IPS DF 4.7 (cell line): ENCODE results near the gene MCC.
"Not testable (repeated sequence)": the region's sequence is repeated elsewhere in the genome, so short reads cannot be mapped to it uniquely, and the experiment has no call there.

Experiments
- DNase-seq: peaks from one replicate; pipeline ENCODE4 v3.0.0-alpha.2; 2013; ENCODE audit warnings: low spot score; ENCODE audit errors: extremely low read depth

The MCC gene

DNA sequence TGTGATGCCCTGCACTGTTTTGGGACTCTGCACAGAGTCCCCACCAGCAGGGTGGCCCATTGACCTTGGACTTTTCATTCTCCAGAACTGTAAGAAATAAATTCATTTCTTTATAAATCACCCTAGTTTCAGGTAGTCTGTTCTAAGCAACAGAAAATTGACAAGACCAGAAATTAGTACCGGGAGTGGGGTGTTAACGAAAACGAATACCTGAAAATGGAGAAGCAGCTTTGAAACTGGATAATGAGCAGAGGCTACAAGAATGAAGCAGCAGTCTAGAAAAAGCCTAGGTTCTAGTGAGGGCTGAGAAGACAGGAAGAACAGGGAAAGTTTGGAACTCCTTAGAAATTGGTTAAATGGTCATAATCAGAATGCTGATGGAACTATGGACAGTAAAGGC, 2.1 kb upstream of the MCC start:
- DNase-seq = no peak

DNA sequence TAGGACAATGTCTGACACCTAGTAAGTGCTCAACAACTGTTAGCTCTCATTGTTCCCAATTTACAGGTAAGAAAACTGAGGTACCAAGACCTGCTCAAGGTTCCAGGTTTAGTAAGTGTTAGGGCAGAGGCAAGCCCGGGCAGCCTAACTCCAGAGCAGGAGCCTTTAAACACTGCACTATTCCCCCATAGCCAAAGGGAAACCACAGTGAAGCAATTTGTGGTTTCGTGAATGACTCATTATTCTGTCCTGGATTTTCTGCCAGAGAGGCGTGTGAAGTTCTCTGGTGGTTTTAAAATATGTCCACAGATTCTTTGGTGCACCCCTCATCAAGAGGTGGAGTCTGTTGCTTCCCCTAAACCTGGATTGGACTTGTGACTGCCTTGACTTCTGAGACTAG, 1.0 kb upstream of the MCC start:
- DNase-seq = no peak

DNA sequence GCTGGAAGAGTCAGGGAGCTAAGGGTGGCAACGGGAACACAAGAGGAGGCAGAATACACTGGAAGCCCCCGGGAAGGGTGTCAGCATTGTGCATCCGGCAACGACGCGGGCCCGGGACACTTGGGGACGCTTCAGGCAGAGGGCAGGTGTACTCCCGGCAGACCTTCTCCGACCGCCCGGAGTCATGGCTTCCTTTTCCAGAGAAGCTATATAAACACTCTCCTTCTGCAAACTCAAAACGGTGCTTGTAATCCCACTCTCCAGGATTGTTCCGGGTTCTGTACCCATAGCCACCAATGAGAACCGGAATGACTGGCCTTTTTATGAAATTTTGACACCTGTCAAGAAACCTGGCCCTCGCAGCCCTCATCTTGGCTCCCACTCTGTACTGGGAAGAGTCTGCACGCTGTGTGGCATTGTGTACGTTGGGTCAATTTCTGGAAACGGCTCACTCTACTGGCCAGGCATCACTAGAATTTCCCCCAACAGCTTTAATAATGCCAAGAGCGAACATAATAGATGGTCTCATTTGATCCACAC, 462 bp upstream of the MCC start:
- no peak for DNase-seq

DNA sequence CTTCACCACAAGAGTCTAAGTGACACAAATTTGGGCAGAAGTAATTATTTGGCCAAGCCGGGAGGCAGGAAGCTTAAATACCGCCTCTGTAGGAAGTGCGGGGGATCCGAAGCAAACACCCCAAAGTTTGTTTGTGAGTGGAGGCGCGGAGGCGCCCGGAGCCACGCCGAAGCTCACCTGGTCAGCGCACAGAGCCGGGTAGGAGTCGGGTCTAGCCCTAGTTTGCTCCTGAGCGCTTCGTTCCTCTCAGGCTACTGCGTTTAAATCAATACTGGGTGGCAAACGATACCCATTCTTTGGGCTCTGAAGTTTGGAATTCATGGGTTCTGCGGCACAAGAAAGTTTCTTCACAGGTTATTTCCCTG, 855 bp downstream of the MCC start:
- no peak for DNase-seq

DNA sequence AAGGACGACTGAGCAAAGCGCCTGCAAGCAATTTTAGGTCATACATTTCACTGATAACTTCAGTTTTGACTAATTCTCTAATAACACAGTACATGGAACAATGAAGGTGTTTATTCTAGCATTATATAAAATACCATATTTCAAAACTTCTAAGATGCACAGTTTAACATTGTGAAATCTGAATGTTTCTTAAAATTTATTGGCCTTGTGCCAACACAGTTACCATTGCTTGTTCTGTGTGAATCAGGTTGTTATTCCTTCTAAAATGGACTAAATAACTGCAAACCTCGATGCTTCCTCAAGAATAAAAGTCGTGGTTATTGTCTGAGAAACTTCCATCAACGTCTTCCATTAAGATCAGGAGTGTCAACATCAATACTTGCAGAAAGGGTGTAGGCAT, 8.0 kb downstream of the MCC start:
- no peak for DNase-seq

DNA sequence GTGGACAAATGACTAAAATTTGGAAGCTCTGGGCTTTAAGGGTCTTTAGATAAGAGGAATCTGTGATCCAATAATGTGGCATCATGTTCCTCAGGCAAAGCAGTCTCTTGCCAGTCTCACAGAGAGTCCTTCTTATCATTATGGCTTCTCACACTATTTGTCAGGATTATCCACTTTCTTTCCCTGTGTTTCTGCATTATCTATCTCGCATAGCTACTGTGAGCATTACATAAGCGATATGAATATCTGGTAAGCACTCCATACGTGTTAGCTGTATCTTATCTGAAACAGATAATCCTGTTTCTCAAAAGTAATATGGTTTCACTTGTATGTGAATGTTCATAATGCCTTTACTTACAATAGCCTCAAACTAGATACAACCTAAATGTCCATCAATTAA, 9.6 kb downstream of the MCC start:
- DNase-seq = no peak

DNA sequence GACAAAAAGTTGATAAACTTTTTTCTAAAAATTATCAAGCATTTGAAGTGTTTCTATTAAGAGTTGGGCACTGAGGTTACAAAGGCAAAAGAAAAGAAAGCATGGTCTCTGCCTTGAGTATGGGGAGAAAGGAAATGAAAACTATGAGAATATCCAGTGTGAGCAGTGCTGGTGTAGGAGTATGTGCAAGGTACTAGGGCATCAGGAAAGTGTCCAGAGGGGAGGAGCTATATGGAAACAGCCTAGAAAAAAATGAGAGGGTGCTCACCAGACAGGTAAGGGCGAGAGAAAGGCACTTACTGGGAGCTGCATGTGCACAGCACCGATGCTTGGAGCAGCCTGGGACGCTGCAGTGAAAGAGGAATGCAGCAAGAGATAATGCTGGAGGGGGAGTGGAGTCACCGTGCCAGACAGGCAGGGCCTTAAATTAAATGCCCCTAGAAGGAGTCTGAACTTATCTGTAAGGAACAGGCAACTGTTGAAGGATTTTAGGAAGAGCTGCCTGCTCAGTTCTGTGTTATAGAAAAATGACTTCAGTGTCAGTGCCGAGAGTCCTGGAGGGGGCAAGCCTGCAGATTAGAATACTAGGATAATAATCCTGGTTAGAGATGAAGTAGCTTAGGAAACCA, 14.0 kb downstream of the MCC start:
- no peak for DNase-seq

DNA sequence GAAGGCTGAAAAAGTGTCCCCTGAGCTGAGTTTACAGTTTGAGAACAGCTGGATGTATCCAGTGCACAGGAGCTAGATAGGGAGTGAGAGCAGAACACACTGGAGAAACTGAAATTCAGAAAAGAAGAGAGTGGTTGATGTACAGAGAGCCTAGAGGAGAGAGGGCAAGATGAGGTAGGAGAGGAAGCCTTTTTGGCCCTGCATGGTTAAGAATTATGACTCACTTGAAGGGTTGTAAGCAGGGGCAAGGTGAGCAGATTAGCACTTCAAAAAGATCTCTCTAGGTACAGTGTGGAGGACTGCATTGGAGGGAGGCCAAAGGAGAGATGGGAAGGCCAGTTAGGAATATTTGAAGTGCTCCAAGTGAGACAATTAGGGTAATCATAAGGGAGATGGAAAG, 25.2 kb downstream of the MCC start:
- DNase-seq = no peak

DNA sequence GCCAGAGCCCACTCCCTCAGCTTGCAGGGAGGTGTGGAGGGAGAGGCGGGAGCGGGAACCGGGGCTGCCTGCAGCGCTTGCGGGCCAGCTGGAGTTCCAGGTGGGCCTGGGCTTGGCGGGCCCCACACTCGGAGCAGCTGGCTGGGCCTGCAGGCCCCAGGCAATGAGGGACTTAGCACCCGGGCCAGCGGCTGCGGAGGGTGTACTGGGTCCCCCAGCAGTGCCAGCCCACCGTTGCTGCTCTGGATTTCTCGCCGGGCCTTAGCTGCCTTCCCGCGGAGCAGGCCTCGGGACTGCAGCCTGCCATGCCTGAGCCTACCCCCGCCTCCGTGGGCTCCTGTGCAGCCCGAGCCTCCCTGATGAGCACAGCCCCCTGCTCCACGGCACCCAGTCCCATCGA, 31.1 kb downstream of the MCC start:
- not testable (repeated sequence) for DNase-seq

DNA sequence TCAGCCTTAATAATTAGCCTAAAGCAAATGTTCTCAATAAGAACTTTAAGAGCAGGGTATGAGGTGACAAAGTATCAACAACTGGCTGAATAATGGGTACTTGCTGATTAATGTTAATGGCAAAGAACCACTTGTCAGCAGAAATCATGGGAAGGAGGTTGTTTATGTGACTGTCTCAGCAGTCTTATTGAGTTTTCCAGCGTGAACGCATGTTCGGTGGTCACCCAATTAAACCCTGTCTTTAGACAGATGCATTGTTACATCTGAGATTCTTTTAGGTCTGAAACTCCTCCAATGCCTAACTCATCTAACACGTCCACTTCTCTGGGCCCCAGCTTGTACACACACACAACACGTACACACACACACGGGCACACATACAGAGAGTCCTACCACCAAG, 35.3 kb downstream of the MCC start:
- DNase-seq = no peak

DNA sequence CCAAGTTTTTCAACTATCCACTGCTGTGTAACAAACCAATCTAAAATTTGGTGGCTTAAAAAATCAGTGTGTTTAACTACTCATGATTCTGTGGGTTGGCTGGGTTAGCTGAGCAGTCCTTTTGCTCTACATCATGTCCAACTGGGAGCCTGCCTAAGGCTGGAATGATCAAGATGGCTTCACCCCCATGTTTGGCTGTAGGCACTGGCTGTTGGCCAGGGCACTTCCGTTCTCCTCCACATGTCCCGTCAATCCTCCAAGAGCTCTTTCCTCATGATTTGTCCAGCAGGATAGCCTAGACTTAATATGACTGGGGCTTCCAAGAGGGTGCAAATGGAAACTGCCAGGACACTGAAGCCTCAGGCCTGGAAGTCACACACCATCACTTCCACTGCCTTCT, 36.5 kb downstream of the MCC start:
- DNase-seq = no peak

DNA sequence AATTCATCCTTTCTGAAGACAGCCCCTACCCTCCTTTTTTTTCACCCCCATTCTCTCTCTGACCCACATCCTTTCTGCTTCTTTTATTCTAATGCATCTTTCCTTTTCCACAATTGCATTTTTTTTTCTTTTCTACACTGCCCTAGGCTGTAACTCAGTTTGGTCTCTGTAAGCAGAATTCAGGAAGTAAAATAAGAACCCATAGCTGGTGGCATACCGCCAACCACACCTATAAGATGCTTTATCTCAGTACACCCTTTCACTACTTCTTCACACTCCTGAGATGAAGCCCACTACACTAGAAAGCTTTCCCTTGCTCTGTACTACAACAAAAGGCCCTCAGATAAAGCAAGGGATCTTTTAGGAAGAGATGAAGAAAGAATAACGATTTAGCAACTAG, 37.3 kb downstream of the MCC start:
- no peak for DNase-seq

DNA sequence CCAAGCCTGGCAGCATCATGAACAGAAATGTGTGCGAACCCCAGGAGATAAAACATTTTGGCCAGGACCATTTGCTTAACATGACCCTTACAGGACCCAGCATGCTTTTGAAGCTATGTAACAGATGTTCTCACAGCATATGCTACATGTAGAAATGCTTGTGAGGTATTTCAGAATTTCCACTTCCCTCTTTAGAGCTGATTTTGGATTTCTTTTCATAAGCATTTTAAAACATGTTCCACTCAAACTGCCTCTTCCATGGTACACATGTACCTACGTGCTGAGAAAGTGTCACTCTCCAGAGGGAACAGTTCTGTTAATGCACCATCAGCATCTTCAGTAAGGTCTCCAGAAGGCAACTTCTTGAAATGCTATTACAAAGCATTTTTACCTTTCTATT, 37.8 kb downstream of the MCC start:
- no peak for DNase-seq

DNA sequence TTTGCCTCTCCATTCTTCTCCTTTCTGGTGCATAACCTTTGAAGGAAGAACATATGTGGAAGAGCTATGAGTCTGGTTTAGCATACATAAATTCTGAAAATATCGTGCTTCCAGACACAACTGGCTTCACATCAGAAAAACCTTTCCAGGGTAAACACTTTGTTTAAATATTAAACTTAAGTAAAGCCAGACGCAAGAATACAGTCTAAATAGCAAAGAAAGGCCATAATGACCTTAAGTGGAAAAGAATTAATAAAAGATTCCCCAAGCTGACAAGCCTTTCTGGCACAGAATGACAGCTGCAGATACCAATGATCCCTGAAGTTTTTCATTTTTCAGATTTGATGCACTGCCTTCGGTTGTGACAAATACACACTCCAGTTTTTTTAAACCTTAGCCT, 40.0 kb downstream of the MCC start:
- no peak for DNase-seq

DNA sequence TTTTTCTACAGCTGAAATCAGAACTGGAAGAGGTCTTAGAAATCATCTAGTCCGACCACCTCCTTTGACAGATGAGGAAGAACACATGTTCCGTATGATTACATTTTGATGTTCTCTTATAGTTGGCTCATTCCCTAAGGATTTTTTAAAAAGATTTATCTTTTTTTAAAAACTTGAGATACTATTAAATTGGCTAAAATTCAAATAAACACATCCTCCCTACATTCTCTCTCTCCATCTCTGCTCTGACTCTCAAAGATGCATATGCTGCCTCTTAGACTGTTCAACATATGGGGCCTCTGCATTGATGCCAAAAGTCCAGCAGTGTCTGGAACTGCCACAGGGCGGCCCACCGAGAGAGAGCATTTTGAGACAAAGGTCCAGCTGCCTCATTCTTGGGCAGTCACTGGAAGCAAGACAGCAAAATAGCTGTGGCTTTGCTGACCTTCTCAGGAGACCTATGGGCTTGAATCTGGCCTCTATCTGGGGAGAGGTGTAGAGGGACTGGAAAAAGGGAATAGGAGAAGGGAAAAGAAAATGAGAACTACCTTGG, 40.7 kb downstream of the MCC start:
- no peak for DNase-seq

DNA sequence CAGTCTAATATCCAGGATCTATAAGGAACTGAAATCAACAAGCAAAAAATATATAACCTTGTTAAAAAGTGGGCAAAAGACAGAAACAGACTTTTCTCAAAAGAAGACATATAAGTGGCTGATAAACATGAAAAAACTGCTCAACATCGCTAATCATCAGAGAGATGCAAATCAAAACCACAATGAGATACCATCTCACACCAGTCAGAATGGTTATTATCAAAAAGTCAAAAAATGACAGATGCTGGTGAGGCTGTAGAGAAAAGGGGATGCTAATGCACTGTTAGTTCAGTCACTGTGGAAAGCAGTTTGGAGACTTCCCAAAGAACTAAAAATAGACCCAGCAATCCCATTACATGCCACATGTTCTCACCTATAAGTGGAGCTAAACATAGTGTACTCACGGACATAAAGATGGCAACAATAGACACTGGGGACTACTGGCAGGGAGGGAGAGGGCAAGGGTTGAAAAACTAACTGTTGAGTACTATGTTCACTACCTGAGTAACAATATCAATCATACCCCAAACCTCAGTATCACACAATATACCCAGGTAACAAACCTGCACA, 41.8 kb downstream of the MCC start:
- DNase-seq = no peak

DNA sequence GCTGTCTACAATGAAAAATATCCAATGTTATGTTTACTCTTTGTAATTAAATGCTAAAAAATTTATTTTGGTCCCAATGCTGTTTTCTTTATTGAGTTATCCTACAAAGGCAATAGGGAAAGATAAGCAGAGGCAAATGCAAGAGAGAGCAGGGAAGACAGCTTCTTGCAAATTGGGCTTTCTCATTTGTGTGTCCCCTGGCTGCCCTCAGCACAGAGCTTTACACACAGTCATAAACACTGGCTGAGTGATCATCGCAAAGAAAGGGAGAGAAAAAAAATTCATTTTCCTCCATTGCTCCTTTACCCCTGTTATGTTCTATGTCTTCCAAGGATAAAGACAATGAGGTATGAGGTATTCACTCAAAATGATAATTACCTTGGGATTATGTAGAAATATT, 51.1 kb downstream of the MCC start:
- DNase-seq = no peak

DNA sequence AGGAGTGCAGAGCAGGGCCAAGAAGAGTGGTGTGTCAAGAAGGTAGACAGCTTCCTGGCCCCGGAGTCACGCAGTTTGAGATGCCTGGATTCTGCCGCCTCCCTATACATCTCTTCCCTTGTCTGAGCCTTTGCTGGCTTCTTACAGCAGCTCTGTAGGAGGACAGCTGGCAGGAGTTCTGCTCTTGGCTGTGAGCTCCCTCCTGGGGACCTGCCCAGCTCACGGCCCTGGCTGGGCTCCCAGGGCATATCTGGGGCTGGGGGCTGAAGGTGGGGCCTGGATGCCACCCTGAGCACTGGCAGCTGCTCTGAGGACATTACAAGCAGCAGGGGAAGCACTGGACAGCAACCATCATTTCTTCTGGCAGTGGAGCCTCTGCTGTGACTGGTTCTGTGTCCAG, 52.7 kb downstream of the MCC start:
- no peak for DNase-seq

DNA sequence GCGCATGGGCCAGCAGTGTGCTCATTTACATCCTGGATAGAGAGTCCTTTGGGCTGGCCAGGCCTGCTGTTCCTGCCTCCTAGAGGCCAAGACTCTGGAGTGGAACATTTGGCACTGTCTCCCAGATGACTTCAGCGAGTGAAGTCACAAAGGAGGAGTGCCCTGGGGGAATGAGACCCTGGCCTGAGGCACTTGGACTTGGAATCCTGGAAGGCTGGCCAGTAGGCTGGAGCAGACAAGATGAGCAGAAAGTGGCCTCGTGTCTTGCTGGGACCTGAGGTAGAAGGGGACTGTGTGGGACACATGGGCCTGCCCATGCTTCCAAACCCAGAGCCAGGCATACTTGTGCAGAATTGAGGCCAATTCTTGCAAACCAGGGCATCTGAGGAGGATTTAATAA, 53.4 kb downstream of the MCC start, which contains the start of gene TSSK1B:
TSSK1B (minus strand) TSS at position 101 of the 400 bp plus-strand sequence. CDS start 150 bp downstream, outside the sequence.
- no peak for DNase-seq

DNA sequence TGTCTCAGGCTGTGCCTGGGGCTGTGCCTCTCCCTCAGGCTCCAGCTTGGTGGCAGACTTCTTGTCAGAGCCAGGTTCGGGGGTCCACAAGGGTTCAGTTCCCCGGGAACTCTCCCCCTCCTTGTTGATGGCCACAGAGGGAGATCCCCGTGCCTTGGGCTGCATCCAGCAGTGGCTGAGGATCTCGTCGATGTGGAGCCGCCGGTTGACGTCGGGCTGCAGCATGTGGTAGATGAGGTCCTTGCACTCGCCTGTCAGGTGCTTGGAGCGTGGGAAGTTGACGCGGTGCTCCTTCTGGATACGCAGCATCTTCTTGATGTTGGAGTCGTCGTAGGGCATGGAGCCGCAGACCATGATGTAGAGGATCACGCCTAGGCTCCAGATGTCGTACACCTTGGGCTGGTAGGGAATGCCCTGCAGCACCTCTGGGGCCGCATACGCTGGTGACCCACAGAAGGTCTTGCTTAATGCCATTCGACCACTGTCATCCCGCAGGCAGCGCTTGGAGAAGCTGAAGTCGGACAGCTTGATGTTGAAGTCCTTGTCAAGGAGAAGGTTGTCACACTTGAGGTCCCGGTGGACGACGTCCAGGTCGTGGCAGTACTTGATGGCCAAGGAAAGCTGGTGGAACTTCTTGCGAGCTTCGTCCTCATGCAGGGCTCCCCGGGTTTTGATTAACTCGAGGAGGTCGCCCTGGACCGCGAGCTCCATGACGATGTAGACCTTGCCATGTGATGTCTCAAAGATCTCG, 54.2 kb downstream of the MCC start:
- DNase-seq = no peak

DNA sequence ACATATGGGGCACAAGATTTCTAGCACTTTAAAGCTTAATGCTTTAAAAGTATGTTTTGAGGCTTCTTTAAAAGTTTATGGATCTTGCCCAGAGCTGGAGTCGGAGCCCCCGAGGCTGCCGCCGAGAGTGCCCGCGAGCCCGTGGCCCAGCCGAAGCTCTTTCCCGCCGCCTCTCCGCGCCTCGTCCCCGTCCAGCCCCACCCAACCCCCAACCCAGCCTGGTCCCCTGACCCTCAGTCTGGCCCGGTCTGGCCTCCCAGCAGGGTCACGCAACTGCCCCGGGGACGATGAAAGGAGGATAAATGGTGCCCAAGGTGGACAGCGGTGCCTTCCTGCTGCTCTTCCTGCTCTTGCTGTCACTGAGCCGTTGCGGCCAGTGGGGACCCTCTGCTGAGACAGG, 55.2 kb downstream of the MCC start:
- DNase-seq = no peak

DNA sequence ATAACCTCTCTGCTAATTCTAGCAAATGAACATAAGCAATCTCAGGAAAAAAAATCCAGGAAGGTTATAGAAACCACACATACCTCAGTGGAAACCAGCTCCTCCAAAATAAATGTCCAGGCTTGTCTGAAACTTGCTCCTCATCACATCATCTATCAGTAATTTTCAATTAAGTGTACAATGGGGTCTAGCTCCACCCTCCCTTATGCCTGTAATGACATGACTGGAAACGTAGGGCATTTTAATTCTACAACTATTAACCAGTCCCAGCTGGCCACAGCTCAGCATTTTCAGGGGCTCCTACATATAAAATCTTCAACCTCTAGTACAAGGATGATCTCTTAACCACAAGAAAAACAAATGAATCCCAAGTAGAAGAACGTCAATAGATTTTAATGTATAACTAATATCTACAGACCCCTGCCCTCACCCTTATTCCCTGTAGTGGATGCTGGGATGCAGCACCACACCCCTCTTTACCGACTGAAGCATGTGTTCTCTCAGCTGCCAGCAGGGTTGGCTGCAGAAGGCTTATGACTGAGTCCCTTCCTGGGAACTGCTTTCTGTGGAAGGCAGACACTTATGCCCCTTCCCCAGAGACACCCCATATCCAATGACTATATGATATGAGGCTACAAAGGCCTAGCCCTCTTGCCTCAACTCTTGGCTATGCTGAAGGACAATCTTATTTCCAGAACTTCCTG, 60.2 kb downstream of the MCC start:
- no peak for DNase-seq
